HL-60 (cell line): ENCODE data around the gene SHISA4.

Source experiments
- CTCF ChIP-seq: IDR thresholded peaks from one replicate; pipeline ENCODE4 v1.5.1; 2011; ENCODE audit warnings: low read length, control low read depth, inconsistent platforms; ENCODE audit not compliant: insufficient read depth
- POLR2AphosphoS5 ChIP-seq: IDR thresholded peaks from 2 replicates; pipeline ENCODE4 v1.6.1; 2012; ENCODE audit warnings: low read depth
- REST ChIP-seq: IDR thresholded peaks from 2 replicates; pipeline ENCODE4 v1.6.1; 2012; ENCODE audit warnings: low read depth; ENCODE audit not compliant: insufficient replicate concordance

- TF ChIP-seq REST (no peak), CTCF (no peak), POLR2AphosphoS5 (no peak)
These were observed 49.0 kb downstream of the SHISA4 start for GRCh38 chr1:201937624-201938213.
